Sigmoid colon (tissue), 7 donors: ENCODE measurements around the gene ANKEF1. TPM values are rescaled to one million over a fixed set of nuclear protein-coding genes. Genes with fewer than 3 reads are reported as not detected.
A peak's percentile ranks its signal among the peaks of the same experiment; 100 is the strongest.

Source experiments
- DNase-seq: peaks from one replicate; pipeline ENCODE4 v3.0.0-alpha.2; 2019
- H3K27ac ChIP-seq, 4 donors: fragments of 200-600 bp; sonication (generic); one replicate each; pipeline ENCODE4 v1.5.1; 2016 to 2019; ENCODE audit warnings: mild to moderate bottlenecking in 1 of 4
- H3K27me3 ChIP-seq, 3 donors: fragments of 200-600 bp; sonication (generic); one replicate each; pipeline ENCODE4 v1.5.1; 2019; ENCODE audit warnings: mild to moderate bottlenecking in 1 of 3
- H3K36me3 ChIP-seq, 4 donors: fragments of 200-600 bp; sonication (generic); one replicate each; pipeline ENCODE4 v1.5.1; 2016 to 2019
- H3K4me1 ChIP-seq, 4 donors: fragments of 200-600 bp; sonication (generic); one replicate each; pipeline ENCODE4 v1.5.1; 2017 to 2019
- H3K4me3 ChIP-seq, 4 donors: fragments of 200-600 bp; sonication (generic); one replicate each; pipeline ENCODE4 v1.5.1; 2017 to 2019; ENCODE audit warnings: mild to moderate bottlenecking in 2 of 4, moderate library complexity in 1 of 4
- H3K9me3 ChIP-seq, 4 donors: fragments of 200-600 bp in 3 of 4; sonication (generic) in 3 of 4; one replicate each; pipeline versions ENCODE4 v1.5.1 to v1.6.1; 2013 to 2019
- CTCF ChIP-seq, 4 experiments: fragments of 450-650 bp in 3 of 4; fragments of 200-600 bp in 1 of 4; IDR thresholded peaks; one replicate each; pipeline ENCODE4 v1.5.1; 2016 to 2019; ENCODE audit warnings: antibody characterized with exemption in 4 of 4, mild to moderate bottlenecking in 3 of 4, moderate library complexity in 2 of 4
- EP300 ChIP-seq, 4 donors: sonication (generic); formaldehyde crosslinking; IDR thresholded peaks; one replicate each; pipeline ENCODE4 v1.6.1; 2017; ENCODE audit warnings: antibody characterized with exemption in 4 of 4
- POLR2A ChIP-seq, 2 donors: fragments of 450-650 bp; IDR thresholded peaks; one replicate each; pipeline ENCODE4 v1.6.1; 2016; ENCODE audit warnings: antibody characterized with exemption in 2 of 2, mild to moderate bottlenecking in 2 of 2, moderate library complexity in 2 of 2
- POLR2AphosphoS5 ChIP-seq, 4 donors: sonication (generic); formaldehyde crosslinking; IDR thresholded peaks; one replicate each; pipeline ENCODE4 v1.6.1; 2017; ENCODE audit warnings: antibody characterized with exemption in 4 of 4
- WGBS, 2 donors: extraction: QIAGEN DNeasy Blood & Tissue Kit; methylation state at CpG; one replicate each; pipeline ENCODE4 v1.1.7; 2013; 5-methylcytosine and 5-hydroxymethylcytosine counted together
- intact Hi-C: fragments of 100-400 bp; cut with DNase I; formaldehyde crosslinking; loops from one replicate; pipeline ENCODE4 v1.15.1; 2023
- polyA plus RNA-seq, 3 donors: library from polyadenylated mRNA; stranded (reverse); fragments of 200-250 nt; gene quantifications; one replicate each; pipeline ENCODE4 v1.2.3, GENCODE V29; 2013
- total RNA-seq, 4 donors: library from RNA; depleted of rRNA; stranded (reverse); fragments of >200 nt; gene quantifications; one replicate each; pipeline ENCODE4 v1.1.0, GENCODE V29; 2016
- donor health status: healthy with polysubstance abuse.
- donor health status: Bipolar disorder and iron deficiency.
- donor health status: healthy.

The ANKEF1 gene
- total and polyA plus RNA-seq, 7 donors: 0.16 to 2.4 (median 1.1) TPM

DNA sequence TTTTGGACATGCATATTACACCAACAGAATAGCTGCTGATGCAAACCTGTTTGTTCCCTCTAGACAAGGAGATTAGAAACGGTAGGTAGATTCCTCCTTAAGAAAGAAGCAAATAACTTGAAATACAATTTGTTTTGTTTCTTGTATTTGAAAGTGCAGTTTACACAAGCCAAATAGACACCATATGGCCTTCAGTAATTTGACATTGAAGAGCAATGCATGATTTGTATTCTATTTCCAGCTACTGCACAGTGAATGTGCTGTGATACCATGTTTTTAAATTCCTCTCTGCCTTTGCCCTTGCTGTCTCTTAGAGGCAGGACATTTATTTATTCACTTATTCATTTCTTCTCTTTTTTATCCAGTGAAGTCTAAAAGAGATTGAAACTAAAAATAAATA, 31.9 kb upstream of the ANKEF1 start:
- DNase-seq: no peak
- WGBS, 2 donors: 62 to 67% methylated on average over 1 of the region's 1 CpG
- H3K27me3 ChIP-seq: no peaks in the 10 kb centered on the region
- H3K4me3 ChIP-seq: no peak overlapping the region
- TF ChIP-seq EP300 (IDR thresholded peaks at IDR 0.05) (no peak), CTCF (IDR thresholded peaks at IDR 0.05) (no peak), POLR2A (IDR thresholded peaks at IDR 0.05) (no peak), POLR2AphosphoS5 (IDR thresholded peaks at IDR 0.05) (no peak)
- no peak overlapping the region for H3K27ac ChIP-seq
- no peaks in the 10 kb centered on the region for H3K4me1 ChIP-seq
- H3K9me3 ChIP-seq: no peaks in the 10 kb centered on the region
- H3K36me3 ChIP-seq: no peaks in the 10 kb centered on the region
- intact Hi-C loops: no loop called here

- Histone ChIP-seq H3K4me3 (no peak overlapping the region), H3K36me3 (no peaks in the 10 kb centered on the region), H3K4me1 (no peaks in the 10 kb centered on the region), H3K27me3 (no peaks in the 10 kb centered on the region), H3K9me3 (no peaks in the 10 kb centered on the region), H3K27ac (no peak overlapping the region)
- DNase-seq: no peak
- TF ChIP-seq POLR2AphosphoS5 (IDR thresholded peaks at IDR 0.05) (no peak), CTCF (IDR thresholded peaks at IDR 0.05) (no peak), EP300 (IDR thresholded peaks at IDR 0.05) (no peak), POLR2A (IDR thresholded peaks at IDR 0.05) (no peak)
- WGBS, 2 donors: 66 to 86% methylated on average over 2 of the region's 2 CpGs
- intact Hi-C loops: no loop called here
Measured at GRCh38 chr20:10004900-10005299, 29.9 kb upstream of the ANKEF1 start.

DNA sequence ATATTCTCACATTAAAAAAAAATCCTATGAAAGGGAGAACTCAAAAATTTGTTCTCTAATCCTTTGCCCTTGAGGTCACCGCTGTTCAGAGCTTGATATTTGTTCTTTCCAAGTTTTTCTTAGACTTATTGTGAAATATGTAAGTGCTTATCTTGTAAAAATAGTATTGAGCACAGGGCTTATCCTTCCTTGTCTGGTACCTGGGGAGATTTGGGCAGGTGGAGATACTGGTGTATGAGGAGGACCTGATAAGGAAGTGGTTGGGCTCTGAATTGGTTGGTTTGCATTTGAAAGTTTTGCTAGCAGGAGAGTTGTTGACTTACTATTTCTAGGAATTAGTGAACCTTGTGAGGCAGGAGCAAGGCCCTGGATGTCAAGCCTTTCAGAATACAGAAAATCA, 28.9 kb upstream of the ANKEF1 start:
- intact Hi-C loops: no loop called here
- Histone ChIP-seq H3K27ac (no peak overlapping the region), H3K4me1 (no peaks in the 10 kb centered on the region), H3K36me3 (no peaks in the 10 kb centered on the region), H3K27me3 (no peaks in the 10 kb centered on the region), H3K9me3 (no peaks in the 10 kb centered on the region), H3K4me3 (no peak overlapping the region)
- DNase-seq: no peak
- TF ChIP-seq POLR2AphosphoS5 (IDR thresholded peaks at IDR 0.05) (no peak), CTCF (IDR thresholded peaks at IDR 0.05) (no peak), POLR2A (IDR thresholded peaks at IDR 0.05) (no peak), EP300 (IDR thresholded peaks at IDR 0.05) (no peak)
- 71 to 76% methylated on average over 1 of the region's 1 CpG for WGBS, 2 donors

DNA sequence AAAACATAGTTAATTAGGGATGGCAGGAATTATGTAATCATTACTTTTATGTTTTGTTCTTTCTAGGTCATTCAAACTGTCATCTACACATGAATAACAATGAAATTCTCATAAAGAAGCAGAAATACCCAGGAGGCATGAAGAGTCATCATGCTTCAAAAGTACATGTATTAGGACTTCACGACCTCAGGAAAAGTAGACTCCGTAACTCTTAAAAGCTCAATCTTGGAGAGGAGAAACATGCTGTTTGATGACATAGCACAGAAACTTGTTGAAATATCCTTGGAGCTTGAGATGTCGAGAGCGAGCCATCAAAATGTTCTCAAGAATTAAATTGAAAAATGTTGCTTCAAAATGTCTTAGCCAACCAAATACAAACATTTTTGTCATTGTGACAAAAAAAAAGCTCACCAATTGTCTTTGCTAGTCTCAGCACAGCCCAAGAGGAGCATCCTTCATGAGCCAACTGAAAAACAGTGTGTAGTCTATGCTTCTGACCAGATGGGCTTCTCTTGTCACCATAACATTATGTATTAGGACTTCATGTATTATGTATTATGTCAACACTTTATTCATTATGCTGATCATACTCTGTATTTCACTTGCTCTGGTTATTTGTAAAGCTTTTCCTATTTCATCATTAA, 28.2 kb upstream of the ANKEF1 start:
- H3K27me3 ChIP-seq: no peaks in the 10 kb centered on the region
- 89 to 91% methylated on average over 4 of the region's 4 CpGs for WGBS, 2 donors
- no peak overlapping the region for H3K27ac ChIP-seq
- no peaks in the 10 kb centered on the region for H3K36me3 ChIP-seq
- TF ChIP-seq CTCF (IDR thresholded peaks at IDR 0.05): no peak
- TF ChIP-seq EP300 (IDR thresholded peaks at IDR 0.05): no peak
- TF ChIP-seq POLR2AphosphoS5 (IDR thresholded peaks at IDR 0.05): peak in 2 of 4 donors; percentile 16 to 29
- TF ChIP-seq POLR2A (IDR thresholded peaks at IDR 0.05): no peak
- H3K9me3 ChIP-seq: no peaks in the 10 kb centered on the region
- H3K4me3 ChIP-seq: no peak overlapping the region
- intact Hi-C loops: no loop called here
- no peak for DNase-seq
- no peaks in the 10 kb centered on the region for H3K4me1 ChIP-seq

DNA sequence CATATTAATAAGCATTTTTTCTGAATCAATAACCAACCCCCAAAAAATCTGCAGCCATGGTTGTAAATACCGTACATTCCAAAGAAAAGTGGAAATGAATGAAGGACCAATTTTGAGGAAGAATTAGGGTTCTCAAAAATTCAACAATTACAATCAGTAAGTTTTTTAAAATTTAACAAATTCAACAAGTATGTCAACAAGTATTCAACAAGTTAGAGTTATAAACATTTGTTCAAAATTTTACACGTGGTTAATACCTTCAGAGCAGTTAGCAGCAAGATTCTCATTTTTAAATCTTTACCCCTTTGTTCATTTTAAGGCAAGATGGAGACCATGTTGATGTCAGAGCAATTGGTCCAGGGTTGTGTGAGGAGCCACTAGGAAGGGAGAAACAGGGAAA, 27.6 kb upstream of the ANKEF1 start:
- no peaks in the 10 kb centered on the region for H3K36me3 ChIP-seq
- DNase-seq: no peak
- no peaks in the 10 kb centered on the region for H3K4me1 ChIP-seq
- no peak overlapping the region for H3K27ac ChIP-seq
- no peaks in the 10 kb centered on the region for H3K9me3 ChIP-seq
- no peaks in the 10 kb centered on the region for H3K27me3 ChIP-seq
- H3K4me3 ChIP-seq: no peak overlapping the region
- TF ChIP-seq CTCF (IDR thresholded peaks at IDR 0.05) (no peak), POLR2A (IDR thresholded peaks at IDR 0.05) (no peak), POLR2AphosphoS5 (IDR thresholded peaks at IDR 0.05) (no peak), EP300 (IDR thresholded peaks at IDR 0.05) (no peak)
- 62 to 68% methylated on average over 2 of the region's 2 CpGs for WGBS, 2 donors
- intact Hi-C loops: no loop called here
